Activated T-helper 2 cell treated with anti-CD3 and anti-CD28 coated beads, Interferon-gamma antibody, Interleukin-2, Interleukin-4, amounts not matched to agents 10 μg/mL and 5 μg/mL and 100 μg/mL, durations not matched to agents 14 hours and 24 hours and 36 hours (primary cell): ENCODE measurements around the gene HOXB3. TPM values are rescaled to one million over a fixed set of nuclear protein-coding genes. Genes with fewer than 3 reads are reported as not detected.

ENCODE experiments used
- DNase-seq: peaks from one replicate; pipeline ENCODE4 v3.0.0; 2021; ENCODE audit warnings: low spot score
- H3K27ac Mint-ChIP-seq: one replicate; pipeline ENCODE4 v1.8.0; 2021; ENCODE audit warnings: mixed read lengths
- H3K27me3 Mint-ChIP-seq: one replicate; pipeline ENCODE4 v1.8.0; 2021; ENCODE audit warnings: low read depth, mixed read lengths
- H3K36me3 Mint-ChIP-seq: one replicate; pipeline ENCODE4 v1.8.0; 2021; ENCODE audit warnings: low read depth, mixed read lengths
- H3K4me1 Mint-ChIP-seq: one replicate; pipeline ENCODE4 v1.8.0; 2021; ENCODE audit warnings: low read depth, mixed read lengths
- H3K4me3 Mint-ChIP-seq: one replicate; pipeline ENCODE4 v1.8.0; 2021; ENCODE audit warnings: low read depth, mild to moderate bottlenecking, moderate library complexity, mixed read lengths
- H3K9me3 Mint-ChIP-seq: one replicate; pipeline ENCODE4 v1.8.0; 2021; ENCODE audit warnings: mixed read lengths
- intact Hi-C: fragments of 100-400 bp; cut with micrococcal nuclease; formaldehyde crosslinking; loops from one replicate; pipeline ENCODE4 v1.15.1; 2023
- total RNA-seq: library from RNA; stranded (reverse); gene quantifications from 2 replicates; pipeline ENCODE4 v1.2.3, GENCODE V29; 2022

The HOXB3 gene
- total RNA-seq, 1 donor from 2014 or later: 3.8 TPM

DNA sequence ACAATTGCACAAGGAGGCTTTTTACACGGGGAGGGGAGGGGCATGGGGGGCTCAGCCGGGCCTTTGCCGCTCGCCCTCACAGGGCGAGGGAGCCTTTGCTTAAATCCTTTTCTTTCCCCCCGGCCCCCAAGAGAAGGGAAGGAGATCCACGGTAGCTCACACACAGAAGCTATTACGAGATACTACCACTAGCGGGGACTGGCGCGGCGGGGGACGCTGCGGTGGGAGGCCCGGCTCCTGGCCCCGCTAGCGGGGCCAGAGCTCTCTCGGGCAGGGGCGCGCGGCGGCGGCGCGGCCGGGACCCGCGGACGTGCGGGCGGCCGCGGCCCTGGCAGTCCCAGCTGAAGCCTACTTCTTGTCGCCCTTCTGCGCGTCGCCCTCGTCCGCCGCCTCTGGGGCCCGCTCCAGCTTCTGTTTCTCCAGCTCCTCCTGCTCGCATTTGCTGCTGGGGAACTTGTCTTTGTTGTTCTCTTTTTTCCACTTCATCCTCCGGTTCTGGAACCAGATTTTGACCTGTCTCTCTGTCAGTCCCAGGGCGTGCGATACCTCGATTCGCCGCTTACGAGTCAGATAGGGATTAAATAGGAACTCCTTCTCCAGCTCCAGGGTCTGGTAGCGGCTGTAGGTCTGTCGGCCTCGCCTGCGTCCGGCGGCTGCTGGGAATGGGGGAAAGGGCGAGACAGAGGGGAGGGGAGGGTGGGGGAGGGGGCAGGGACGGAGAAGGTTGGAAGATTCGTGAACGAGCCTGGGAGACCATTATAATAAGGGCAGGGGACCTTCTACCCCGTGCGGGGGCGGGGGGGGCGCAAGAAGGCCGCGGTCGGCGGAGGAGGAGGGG is 23.0 kb upstream of the HOXB3 start:
- H3K27me3 Mint-ChIP-seq: peaks cover 81% of the 10 kb centered on the region
- H3K4me1 Mint-ChIP-seq: peaks cover 36% of the 10 kb centered on the region
- peak overlapping the region; percentile 72 for H3K4me3 Mint-ChIP-seq
- H3K27ac Mint-ChIP-seq: peak overlapping the region; percentile 72
- no peaks in the 10 kb centered on the region for H3K9me3 Mint-ChIP-seq
- H3K36me3 Mint-ChIP-seq: no peaks in the 10 kb centered on the region
- DNase-seq: no peak
- intact Hi-C loops: loop anchor here (1.0 to 10.0 kb wide), 6 partner anchors 15 to 1352 kb away; partner anchors contain the start of genes DLX4 and IGF2BP1

DNA sequence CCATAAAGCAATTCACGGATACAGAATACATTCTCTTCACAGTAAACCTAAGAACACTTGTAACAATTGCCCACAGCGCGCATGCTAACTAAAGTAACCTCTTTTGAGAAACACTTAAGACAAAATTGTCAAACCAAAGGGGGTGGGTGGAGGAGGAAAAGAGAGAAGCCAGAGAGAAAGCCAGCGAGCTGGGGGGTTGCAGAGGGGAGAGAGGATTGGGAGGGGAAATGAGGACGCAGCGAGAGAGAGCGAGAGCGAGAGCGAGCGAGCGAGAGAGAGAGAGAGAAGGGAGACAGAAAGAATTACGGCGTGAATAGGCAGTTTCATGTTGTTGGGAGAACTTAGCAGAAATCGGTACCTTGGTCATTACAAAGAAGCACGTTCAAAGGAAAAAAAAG is 22.4 kb upstream of the HOXB3 start:
- DNase-seq: no peak
- Mint-ChIP-seq H3K36me3 (no peaks in the 10 kb centered on the region), H3K9me3 (no peaks in the 10 kb centered on the region), H3K27ac (peak overlapping the region; percentile 72), H3K4me3 (peak overlapping the region; percentile 66), H3K27me3 (peaks cover 81% of the 10 kb centered on the region), H3K4me1 (peaks cover 36% of the 10 kb centered on the region)
- intact Hi-C loops: loop anchor here (2.0 to 10.0 kb wide), 5 partner anchors 35 to 1352 kb away; partner anchors contain the start of genes DLX4 and IGF2BP1

DNA sequence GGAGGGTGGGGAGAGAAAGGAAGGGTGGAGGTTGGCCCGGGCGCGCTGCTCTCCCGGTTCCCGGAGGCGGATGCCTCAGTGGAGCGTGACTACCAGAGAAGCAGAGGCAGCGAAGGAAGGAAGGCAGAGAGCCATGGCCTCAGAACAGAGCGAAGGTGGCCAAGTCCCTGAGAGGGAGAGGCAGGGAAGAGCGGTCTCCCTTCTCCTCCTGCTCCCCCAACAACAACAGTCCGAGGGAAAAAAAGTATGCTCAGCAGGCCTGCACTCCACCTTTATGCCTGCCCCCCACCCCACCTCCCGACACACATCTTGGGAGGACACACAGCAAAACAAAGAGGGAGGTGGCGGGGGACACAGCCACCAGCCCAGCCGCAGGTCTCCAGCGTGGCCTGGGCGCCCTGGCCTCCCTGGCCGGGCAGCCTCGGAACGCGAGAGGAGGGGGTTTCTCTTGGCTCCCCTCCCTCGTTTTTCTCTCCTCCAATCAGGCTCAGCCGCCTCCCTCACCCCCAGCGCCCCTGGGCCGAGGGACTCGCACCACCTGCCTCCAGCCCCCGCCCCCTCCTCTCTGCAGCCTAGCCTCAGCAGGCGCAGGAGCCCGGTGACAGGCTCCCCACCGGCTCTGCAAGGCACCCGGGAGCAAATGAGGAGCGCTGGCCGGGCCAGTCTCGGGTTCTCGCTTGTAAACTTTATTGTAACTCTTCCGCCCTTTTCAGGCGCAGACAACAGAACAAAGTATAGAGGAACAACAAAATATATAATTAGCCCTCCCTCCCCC is 21.8 kb upstream of the HOXB3 start:
- Mint-ChIP-seq H3K27ac (no peak overlapping the region), H3K4me1 (peaks cover 31% of the 10 kb centered on the region), H3K4me3 (peak overlapping the region; percentile 84), H3K36me3 (no peaks in the 10 kb centered on the region), H3K27me3 (peaks cover 81% of the 10 kb centered on the region), H3K9me3 (no peaks in the 10 kb centered on the region)
- intact Hi-C loops: loop anchor here (2.0 to 10.0 kb wide), 5 partner anchors 35 to 1353 kb away; partner anchors contain the start of genes DLX4 and IGF2BP1
- DNase-seq: no peak

DNA sequence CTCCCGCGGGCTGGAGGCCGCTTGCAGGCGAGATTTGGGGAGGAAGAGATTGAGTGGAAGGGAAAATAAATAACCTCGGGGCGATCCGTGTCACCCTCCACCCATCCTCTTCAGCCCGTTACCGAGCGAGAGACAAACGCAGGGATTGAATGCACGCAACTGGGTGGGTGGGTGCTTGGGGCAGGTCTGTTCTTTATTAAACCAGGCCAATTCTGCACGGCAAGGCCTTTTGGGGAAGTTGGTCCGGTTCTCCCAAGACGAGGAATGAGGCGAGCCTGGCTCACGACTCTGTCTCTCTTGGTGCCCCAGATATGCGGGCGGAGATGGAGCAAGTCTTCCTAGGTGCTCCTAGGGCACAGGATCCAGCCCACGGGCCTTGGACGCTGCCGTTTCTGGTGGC is 21.2 kb upstream of the HOXB3 start:
- no peaks in the 10 kb centered on the region for H3K36me3 Mint-ChIP-seq
- intact Hi-C loops: loop anchor here (5.0 to 10.0 kb wide), 3 partner anchors 36 to 1354 kb away; partner anchors contain the start of genes DLX4 and IGF2BP1
- H3K4me3 Mint-ChIP-seq: peak overlapping the region; percentile 84
- peak overlapping the region; percentile 61 for H3K27ac Mint-ChIP-seq
- peaks cover 81% of the 10 kb centered on the region for H3K27me3 Mint-ChIP-seq
- no peaks in the 10 kb centered on the region for H3K9me3 Mint-ChIP-seq
- H3K4me1 Mint-ChIP-seq: peaks cover 29% of the 10 kb centered on the region
- DNase-seq: no peak

DNA sequence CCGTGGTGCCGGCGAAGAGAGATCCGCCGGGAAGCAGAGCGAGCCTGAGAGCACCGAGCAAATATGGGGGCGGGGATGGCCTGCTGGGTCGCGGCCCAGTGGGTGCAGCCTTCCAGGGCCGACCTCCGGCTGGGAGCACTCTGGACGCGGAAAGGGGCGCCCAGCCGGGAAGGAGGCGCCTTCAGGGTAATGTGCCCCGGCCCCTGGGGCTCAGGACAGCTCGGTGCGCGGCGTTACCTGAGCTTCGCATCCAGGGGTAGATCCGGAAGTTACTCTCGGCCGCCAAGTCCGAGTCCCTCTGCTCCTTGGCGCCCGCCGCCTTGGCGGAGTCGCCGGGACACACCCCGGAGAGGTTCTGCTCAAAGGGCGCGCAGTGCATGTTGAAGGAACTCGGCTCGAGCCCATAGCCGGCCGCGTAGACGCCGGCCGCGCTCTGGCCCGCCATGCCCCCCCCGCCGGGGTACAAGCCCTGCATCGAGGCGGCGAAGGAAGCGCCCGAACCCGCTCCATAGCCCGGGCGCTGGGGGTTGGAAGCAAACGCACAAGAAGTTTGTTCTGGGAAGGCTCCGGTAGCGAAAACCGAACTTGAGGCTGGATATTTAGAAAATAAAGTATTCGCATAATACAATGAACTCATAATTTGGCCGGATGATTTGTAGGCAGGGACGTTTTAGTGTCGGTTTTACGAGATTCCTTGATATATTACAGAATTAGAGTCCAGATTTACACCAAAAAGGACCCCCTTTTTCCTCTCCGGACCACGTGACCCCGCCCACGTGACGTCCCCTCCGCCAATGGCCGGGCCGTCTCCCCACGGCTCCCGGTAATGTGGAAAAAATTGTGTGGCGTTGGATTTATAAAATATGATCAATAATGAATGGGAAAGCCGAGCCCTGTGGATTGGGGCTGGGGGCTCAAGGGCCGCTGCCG is 20.5 kb upstream of the HOXB3 start, which contains the start of gene HOXB7:
Gene HOXB7 (minus strand): TSS at position 736 of the 930 bp plus-strand sequence. CDS start 99 bp downstream, at position 637.
- DNase-seq: no peak
- Mint-ChIP-seq H3K9me3 (no peaks in the 10 kb centered on the region), H3K36me3 (no peaks in the 10 kb centered on the region), H3K4me1 (peaks cover 29% of the 10 kb centered on the region), H3K27ac (peak within 1 kb of the TSS; percentile 61), H3K4me3 (peak within 1 kb of the TSS; percentile 84), H3K27me3 (peaks cover 77% of the 10 kb centered on the region)
- intact Hi-C loops: loop anchor here (5.0 to 10.0 kb wide), 3 partner anchors 37 to 1354 kb away; partner anchors contain the start of genes DLX4 and IGF2BP1

DNA sequence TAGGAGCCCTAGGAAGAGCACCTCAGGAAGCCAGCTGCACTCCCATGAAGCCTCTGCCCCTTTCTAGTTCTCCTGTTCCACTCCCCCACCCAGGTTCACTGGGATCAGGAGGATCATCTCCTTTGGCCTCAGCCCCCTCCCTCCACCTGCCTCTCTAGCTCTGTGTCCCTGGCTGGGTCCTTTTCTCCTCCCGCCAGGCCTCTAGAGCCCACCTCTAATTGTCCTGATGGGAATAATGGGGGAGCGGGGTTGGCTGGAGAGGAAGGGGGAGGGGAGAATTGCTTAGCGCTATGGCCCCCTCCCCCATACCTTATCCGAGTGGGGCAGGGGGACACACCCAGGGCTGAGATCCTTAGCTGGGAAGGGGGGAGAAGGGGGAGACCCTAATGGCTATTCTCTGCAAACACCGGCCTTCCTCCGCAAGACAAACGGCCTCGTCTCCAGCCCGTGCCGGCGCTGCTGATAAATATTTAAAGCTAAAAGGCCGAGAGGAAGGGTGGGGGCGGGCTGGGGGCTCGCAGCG is 19.8 kb upstream of the HOXB3 start:
- no peak for DNase-seq
- Mint-ChIP-seq H3K4me1 (peaks cover 25% of the 10 kb centered on the region), H3K9me3 (no peaks in the 10 kb centered on the region), H3K36me3 (no peaks in the 10 kb centered on the region), H3K27me3 (peaks cover 77% of the 10 kb centered on the region), H3K27ac (no peak overlapping the region), H3K4me3 (peak overlapping the region; percentile 84)
- intact Hi-C loops: loop anchor here (5.0 to 10.0 kb wide), 3 partner anchors 37 to 1355 kb away; partner anchors contain the start of genes DLX4 and IGF2BP1

DNA sequence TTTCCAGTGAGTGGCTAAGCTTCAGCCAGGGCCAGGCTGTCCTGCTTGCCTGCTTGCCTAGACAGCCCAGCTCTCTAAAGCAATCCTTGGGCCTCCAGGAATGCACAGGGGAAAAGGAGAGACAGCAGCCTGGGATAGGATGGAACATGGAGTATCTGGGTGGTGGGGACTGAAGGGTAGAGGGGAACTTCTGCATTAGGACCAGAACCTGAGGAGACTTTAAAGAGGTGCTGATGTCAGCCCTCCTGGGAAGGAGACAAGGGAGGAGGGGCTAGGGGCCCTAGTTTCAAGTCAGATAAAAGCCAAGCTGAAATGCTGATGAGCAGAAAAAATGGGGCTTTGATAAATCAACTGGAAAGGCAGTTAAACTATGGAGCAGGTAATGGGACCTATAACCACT is 19.0 kb upstream of the HOXB3 start:
- intact Hi-C loops: no loop called here
- Mint-ChIP-seq H3K27ac (no peak overlapping the region), H3K36me3 (no peaks in the 10 kb centered on the region), H3K9me3 (no peaks in the 10 kb centered on the region), H3K4me1 (peaks cover 24% of the 10 kb centered on the region), H3K27me3 (peaks cover 78% of the 10 kb centered on the region), H3K4me3 (peak overlapping the region; percentile 23)
- DNase-seq: no peak

DNA sequence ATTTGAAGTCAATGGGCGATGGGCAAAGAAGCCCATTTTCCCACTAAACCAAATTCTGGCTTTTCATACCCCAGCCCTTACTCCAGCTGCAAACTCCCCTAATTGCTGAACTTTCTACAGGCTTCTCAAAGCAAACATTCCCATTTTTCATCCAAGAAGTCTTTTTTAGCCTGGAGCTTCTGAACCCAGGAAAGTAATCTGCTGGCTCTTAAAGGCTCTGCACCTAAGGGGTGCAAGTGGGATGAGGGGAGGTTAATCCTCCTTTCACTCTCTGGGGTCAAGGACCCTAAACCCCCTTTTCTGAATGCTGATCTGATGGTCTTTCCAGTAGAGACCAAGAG is 18.4 kb upstream of the HOXB3 start:
- no peak for DNase-seq
- Mint-ChIP-seq H3K27me3 (peaks cover 78% of the 10 kb centered on the region), H3K4me3 (no peak overlapping the region), H3K27ac (no peak overlapping the region), H3K36me3 (no peaks in the 10 kb centered on the region), H3K4me1 (peaks cover 20% of the 10 kb centered on the region), H3K9me3 (no peaks in the 10 kb centered on the region)
- intact Hi-C loops: no loop called here

DNA sequence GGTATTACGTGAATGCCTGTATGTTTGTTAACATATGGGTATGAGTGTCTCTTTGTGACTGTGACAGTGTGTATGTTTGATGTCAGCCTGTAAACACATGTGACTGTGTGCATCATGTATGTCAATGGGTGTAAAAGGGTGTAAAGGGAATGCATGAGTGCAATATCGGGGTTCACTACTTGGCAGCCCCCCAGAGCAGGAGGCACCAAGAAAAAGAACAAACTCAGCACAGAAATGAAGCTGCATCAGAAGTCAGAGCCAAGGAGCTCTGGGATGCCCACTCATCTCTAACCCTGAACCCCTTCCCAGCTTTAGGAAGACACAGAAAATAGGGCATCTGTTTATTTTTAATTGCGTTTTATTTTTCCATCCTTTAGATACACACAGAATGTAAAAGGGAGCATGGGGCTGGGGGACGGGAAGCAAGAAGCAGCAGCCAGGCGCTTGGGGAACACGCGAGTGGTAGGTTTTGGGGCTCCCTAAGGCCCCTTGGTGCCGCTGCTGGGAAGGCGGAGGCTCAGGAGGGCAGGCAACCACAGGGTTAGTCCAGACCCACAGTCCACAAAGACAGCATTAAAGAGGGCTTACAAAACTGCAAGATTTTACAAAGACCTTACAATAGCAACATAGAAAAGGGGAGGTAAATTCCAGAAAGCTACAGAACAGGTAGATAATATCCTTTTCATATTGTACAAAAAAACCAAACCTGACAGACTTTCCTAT is 17.0 kb upstream of the HOXB3 start:
- Mint-ChIP-seq H3K4me1 (peaks cover 16% of the 10 kb centered on the region), H3K27ac (no peak overlapping the region), H3K4me3 (no peak overlapping the region), H3K9me3 (no peaks in the 10 kb centered on the region), H3K27me3 (peaks cover 83% of the 10 kb centered on the region), H3K36me3 (no peaks in the 10 kb centered on the region)
- intact Hi-C loops: no loop called here
- no peak for DNase-seq

DNA sequence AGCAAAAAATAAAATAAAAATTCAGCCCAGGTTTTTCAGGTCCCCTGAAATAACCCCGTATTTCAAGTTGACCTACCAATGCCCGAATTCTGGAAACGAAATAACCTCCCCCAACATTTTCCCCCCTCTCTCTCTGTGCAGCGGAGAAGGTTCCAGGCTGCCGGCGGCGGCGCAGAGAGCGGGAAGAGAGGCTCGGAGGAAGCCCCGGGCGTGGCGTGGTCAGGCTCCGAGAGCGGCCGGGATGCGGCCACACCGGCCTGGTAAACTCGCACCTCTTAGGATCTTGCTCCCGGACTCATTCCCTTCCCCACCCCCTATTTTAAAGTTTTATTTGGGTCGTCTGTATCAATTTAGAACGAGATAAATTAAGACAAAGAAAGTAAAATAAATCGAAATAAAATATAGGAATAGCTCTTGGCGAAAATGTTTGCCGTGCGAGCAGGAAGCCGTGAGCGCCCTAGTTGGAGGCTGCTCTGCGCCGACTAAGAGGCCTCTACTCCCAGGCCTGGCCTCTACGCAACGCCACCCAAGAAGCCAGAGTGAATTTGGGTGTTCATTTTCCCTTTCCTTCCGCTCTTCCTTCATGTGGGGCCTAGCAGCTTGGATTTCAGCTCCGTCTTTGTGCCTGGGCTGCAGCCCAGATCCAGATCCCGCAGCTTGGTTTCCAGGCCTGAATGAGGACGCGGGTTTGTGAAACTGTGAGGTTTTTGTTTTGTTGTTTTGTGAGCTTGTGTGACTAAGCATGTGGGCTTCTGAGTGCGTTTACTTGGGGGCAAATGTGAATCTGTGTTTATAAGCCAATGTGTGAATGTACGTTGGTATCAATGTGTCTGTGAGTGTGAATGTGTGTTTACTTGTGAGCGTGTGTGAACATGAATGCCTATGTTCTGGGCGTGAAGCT is 16.2 kb upstream of the HOXB3 start:
- peaks cover 85% of the 10 kb centered on the region for H3K27me3 Mint-ChIP-seq
- no peak for DNase-seq
- peaks cover 14% of the 10 kb centered on the region for H3K4me1 Mint-ChIP-seq
- H3K36me3 Mint-ChIP-seq: no peaks in the 10 kb centered on the region
- intact Hi-C loops: no loop called here
- H3K4me3 Mint-ChIP-seq: no peak overlapping the region
- no peak overlapping the region for H3K27ac Mint-ChIP-seq
- no peaks in the 10 kb centered on the region for H3K9me3 Mint-ChIP-seq
